ENCODE results near the gene TRIM52. TPM values are rescaled to one million over a fixed set of nuclear protein-coding genes. Genes with fewer than 3 reads are reported as not detected.
A peak's percentile ranks its signal among the peaks of the same experiment; 100 is the strongest.

TRIM52 gene
- total and polyA plus RNA-seq, 9 of the 15 experiments (the other 6 are each of a cell fraction or from before 2014, with no cell fraction given), result 3.3 to 21.9 (median 13.5) TPM

- TF ChIP-seq TAF15 (IDR thresholded peaks at IDR 0.05; ENCODE audit: low read depth, low read length) (no peak), ETS1 (conservative IDR thresholded peaks at IDR 0.05; ENCODE audit: control insufficient read depth, low read depth, low read length) (peak; percentile 39; the same call in 1 of the 2 replicates), ELF1 (tag; IDR thresholded peaks at IDR 0.05) (no peak), ARID3A (IDR thresholded peaks at IDR 0.05; ENCODE audit: borderline replicate concordance, low read depth, low read length) (no peak), POLR2AphosphoS5 (IDR thresholded peaks at IDR 0.05; ENCODE audit: control insufficient read depth, insufficient read depth, low read depth, low read length) (no peak), BRF2 (IDR thresholded peaks at IDR 0.05; ENCODE audit: borderline replicate concordance, insufficient read depth, insufficient read length) (no peak), ARID1B (IDR thresholded peaks at IDR 0.05) (no peak), ASH1L (IDR thresholded peaks at IDR 0.05; ENCODE audit: borderline replicate concordance, low read depth, partially characterized antibody) (no peak)
- TF ChIP-seq, protein P1, sequence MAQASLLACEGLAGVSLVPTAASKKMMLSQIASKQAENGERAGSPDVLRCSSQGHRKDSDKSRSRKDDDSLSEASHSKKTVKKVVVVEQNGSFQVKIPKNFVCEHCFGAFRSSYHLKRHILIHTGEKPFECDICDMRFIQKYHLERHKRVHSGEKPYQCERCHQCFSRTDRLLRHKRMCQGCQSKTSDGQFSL (CRISPR knock-in tag; IDR thresholded peaks at IDR 0.05), result no peak
- TF ChIP-seq, protein P1 (tag; IDR thresholded peaks at IDR 0.05), result no peak
- TF ChIP-seq, protein P2, sequence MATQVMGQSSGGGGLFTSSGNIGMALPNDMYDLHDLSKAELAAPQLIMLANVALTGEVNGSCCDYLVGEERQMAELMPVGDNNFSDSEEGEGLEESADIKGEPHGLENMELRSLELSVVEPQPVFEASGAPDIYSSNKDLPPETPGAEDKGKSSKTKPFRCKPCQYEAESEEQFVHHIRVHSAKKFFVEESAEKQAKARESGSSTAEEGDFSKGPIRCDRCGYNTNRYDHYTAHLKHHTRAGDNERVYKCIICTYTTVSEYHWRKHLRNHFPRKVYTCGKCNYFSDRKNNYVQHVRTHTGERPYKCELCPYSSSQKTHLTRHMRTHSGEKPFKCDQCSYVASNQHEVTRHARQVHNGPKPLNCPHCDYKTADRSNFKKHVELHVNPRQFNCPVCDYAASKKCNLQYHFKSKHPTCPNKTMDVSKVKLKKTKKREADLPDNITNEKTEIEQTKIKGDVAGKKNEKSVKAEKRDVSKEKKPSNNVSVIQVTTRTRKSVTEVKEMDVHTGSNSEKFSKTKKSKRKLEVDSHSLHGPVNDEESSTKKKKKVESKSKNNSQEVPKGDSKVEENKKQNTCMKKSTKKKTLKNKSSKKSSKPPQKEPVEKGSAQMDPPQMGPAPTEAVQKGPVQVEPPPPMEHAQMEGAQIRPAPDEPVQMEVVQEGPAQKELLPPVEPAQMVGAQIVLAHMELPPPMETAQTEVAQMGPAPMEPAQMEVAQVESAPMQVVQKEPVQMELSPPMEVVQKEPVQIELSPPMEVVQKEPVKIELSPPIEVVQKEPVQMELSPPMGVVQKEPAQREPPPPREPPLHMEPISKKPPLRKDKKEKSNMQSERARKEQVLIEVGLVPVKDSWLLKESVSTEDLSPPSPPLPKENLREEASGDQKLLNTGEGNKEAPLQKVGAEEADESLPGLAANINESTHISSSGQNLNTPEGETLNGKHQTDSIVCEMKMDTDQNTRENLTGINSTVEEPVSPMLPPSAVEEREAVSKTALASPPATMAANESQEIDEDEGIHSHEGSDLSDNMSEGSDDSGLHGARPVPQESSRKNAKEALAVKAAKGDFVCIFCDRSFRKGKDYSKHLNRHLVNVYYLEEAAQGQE (IDR thresholded peaks at IDR 0.05; ENCODE audit: borderline replicate concordance), result no peak
- TF ChIP-seq, protein P2 (CRISPR knock-in tag; IDR thresholded peaks at IDR 0.05; ENCODE audit: low read depth), result no peak
Observed at GRCh38 chr5:181217111-181217802, 43.7 kb downstream of the TRIM52 start (continued).
